GM13976 (cell line): ENCODE results near the gene IGFBP1.

Source experiments
- DNase-seq: peaks from one replicate; pipeline ENCODE4 v3.0.0; 2012; ENCODE audit warnings: low spot score
- CTCF ChIP-seq: IDR thresholded peaks from 2 replicates; pipeline ENCODE4 v1.5.1; 2012; ENCODE audit warnings: borderline replicate concordance, mild to moderate bottlenecking; ENCODE audit not compliant: insufficient read depth; ENCODE audit errors: extremely low read depth, missing control alignments, control extremely low read depth
- in situ Hi-C: fragments of 300-500 bp; cut with MboI; formaldehyde crosslinking; loops from one replicate; pipeline ENCODE4 v1.12.0; 2022; ENCODE audit warnings: low sequenced_read_pairs, mixed read lengths, inconsistent platforms; ENCODE audit not compliant: unreplicated experiment

The IGFBP1 gene

GRCh38 chr7:45910855-45911254, 22.6 kb downstream of the IGFBP1 start:
- TF ChIP-seq CTCF = no peak
- DNase-seq = no peak
- in situ Hi-C loops = loop anchor here (25.0 kb wide), 2 partner anchors 1176 to 1276 kb away; no protein-coding TSS in a partner anchor

- DNase-seq = no peak
- TF ChIP-seq CTCF = no peak
- in situ Hi-C loops = loop anchor here (25.0 kb wide), 2 partner anchors 1176 to 1276 kb away; no protein-coding TSS in a partner anchor
These were observed 23.0 kb downstream of the IGFBP1 start for GRCh38 chr7:45911311-45911710.

- no peak for TF ChIP-seq CTCF
- DNase-seq = no peak
- in situ Hi-C loops = loop anchor here (25.0 kb wide), 2 partner anchors 1174 to 1274 kb away; no protein-coding TSS in a partner anchor
These were observed 24.7 kb downstream of the IGFBP1 start for GRCh38 chr7:45912972-45913371.

GRCh38 chr7:45914911-45915310, 26.6 kb downstream of the IGFBP1 start:
- no peak for DNase-seq
- in situ Hi-C loops = loop anchor here (25.0 kb wide), 2 partner anchors 1172 to 1272 kb away; no protein-coding TSS in a partner anchor
- no peak for TF ChIP-seq CTCF

GRCh38 chr7:45915606-45916005, 27.3 kb downstream of the IGFBP1 start:
- DNase-seq = no peak
- TF ChIP-seq CTCF = no peak
- in situ Hi-C loops = loop anchor here (25.0 kb wide), 2 partner anchors 1172 to 1272 kb away; no protein-coding TSS in a partner anchor

- in situ Hi-C loops = loop anchor here (25.0 kb wide), 2 partner anchors 1170 to 1270 kb away; no protein-coding TSS in a partner anchor
- no peak for TF ChIP-seq CTCF
- no peak for DNase-seq
These were observed 28.8 kb downstream of the IGFBP1 start for GRCh38 chr7:45917064-45917463.
